ENCODE data around the gene ZNF529.

Gene ZNF529

GRCh38 chr19:36547001-36547732 is 25.9 kb downstream of the ZNF529 start:
- H3K4me3 ChIP-seq (ENCODE audit: low read length): no peak overlapping the region

GRCh38 chr19:36528921-36529518 is 44.1 kb downstream of the ZNF529 start:
- Histone ChIP-seq H3K9ac (ENCODE audit: low read length) (peak overlapping the region; percentile 92), H3K36me3 (replicated peaks; ENCODE audit: low read depth, low read length) (peaks cover 57% of the 10 kb centered on the region), H3K27ac (ENCODE audit: low read length) (peak overlapping the region; percentile 83), H3K27me3 (ENCODE audit: low read depth, low read length) (no peaks in the 10 kb centered on the region), H3K4me1 (ENCODE audit: low read length) (peaks cover 16% of the 10 kb centered on the region), H3K4me2 (ENCODE audit: low read length) (peak overlapping the region; percentile 88), H4K20me1 (ENCODE audit: insufficient read depth, low read length) (no peaks in the 10 kb centered on the region), H3K4me3 (ENCODE audit: low read length) (peak overlapping the region; percentile 81), H2AFZ (ENCODE audit: low read depth, low read length) (peak overlapping the region; percentile 99), H3K9me3 (ENCODE audit: insufficient read depth, low read length) (peaks cover 38% of the 10 kb centered on the region), H3K79me2 (ENCODE audit: low read length) (peaks cover 50% of the 10 kb centered on the region)
- no peak for TF ChIP-seq CTCF (IDR thresholded peaks at IDR 0.05; ENCODE audit: low read depth, low read length)

More at GRCh38 chr19:36547001-36547732, 25.9 kb downstream of the ZNF529 start:
- Histone ChIP-seq H3K9ac (ENCODE audit: low read length) (no peak overlapping the region), H3K9me3 (ENCODE audit: insufficient read depth, low read length) (peaks cover 92% of the 10 kb centered on the region), H2AFZ (ENCODE audit: low read depth, low read length) (no peak overlapping the region), H3K79me2 (ENCODE audit: low read length) (no peaks in the 10 kb centered on the region), H3K4me1 (ENCODE audit: low read length) (no peaks in the 10 kb centered on the region), H3K27me3 (ENCODE audit: low read depth, low read length) (no peaks in the 10 kb centered on the region), H3K27ac (ENCODE audit: low read length) (no peak overlapping the region), H3K36me3 (replicated peaks; ENCODE audit: low read depth, low read length) (peaks cover 98% of the 10 kb centered on the region), H3K4me2 (ENCODE audit: low read length) (no peak overlapping the region), H4K20me1 (ENCODE audit: insufficient read depth, low read length) (no peaks in the 10 kb centered on the region)
- TF ChIP-seq EZH2phosphoT487 (IDR thresholded peaks at IDR 0.05; ENCODE audit: low read depth) (no peak), CTCF (IDR thresholded peaks at IDR 0.05; ENCODE audit: low read depth, low read length) (no peak)

GRCh38 chr19:36528194-36528920 is 44.7 kb downstream of the ZNF529 start, which contains the start of gene ZNF260:
Gene ZNF260, minus strand, starts transcription at chr19:36528271. Its CDS starts 13,033 bp downstream, at chr19:36515238.
- Histone ChIP-seq H3K4me2 (ENCODE audit: low read length) (peak within 1 kb of the TSS; percentile 88), H3K27ac (ENCODE audit: low read length) (peak within 1 kb of the TSS; percentile 83), H3K36me3 (replicated peaks; ENCODE audit: low read depth, low read length) (peaks cover 56% of the 10 kb centered on the region), H4K20me1 (ENCODE audit: insufficient read depth, low read length) (no peaks in the 10 kb centered on the region), H3K27me3 (ENCODE audit: low read depth, low read length) (no peaks in the 10 kb centered on the region), H3K4me1 (ENCODE audit: low read length) (peaks cover 16% of the 10 kb centered on the region), H2AFZ (ENCODE audit: low read depth, low read length) (peak within 1 kb of the TSS; percentile 99), H3K9me3 (ENCODE audit: insufficient read depth, low read length) (peaks cover 33% of the 10 kb centered on the region), H3K4me3 (ENCODE audit: low read length) (peak within 1 kb of the TSS; percentile 81), H3K79me2 (ENCODE audit: low read length) (peaks cover 52% of the 10 kb centered on the region), H3K9ac (ENCODE audit: low read length) (peak within 1 kb of the TSS; percentile 92)
- TF ChIP-seq CTCF (IDR thresholded peaks at IDR 0.05; ENCODE audit: low read depth, low read length) (no peak), EZH2phosphoT487 (IDR thresholded peaks at IDR 0.05; ENCODE audit: low read depth) (no peak)

GRCh38 chr19:36527873-36528193 is 45.3 kb downstream of the ZNF529 start:
- H3K9me3 ChIP-seq (ENCODE audit: insufficient read depth, low read length): peaks cover 35% of the 10 kb centered on the region
- peak overlapping the region; percentile 83 for H3K27ac ChIP-seq (ENCODE audit: low read length)
- TF ChIP-seq EZH2phosphoT487 (IDR thresholded peaks at IDR 0.05; ENCODE audit: low read depth) (no peak), CTCF (IDR thresholded peaks at IDR 0.05; ENCODE audit: low read depth, low read length) (no peak)
- H4K20me1 ChIP-seq (ENCODE audit: insufficient read depth, low read length): no peaks in the 10 kb centered on the region
- H3K9ac ChIP-seq (ENCODE audit: low read length): peak overlapping the region; percentile 92
- H2AFZ ChIP-seq (ENCODE audit: low read depth, low read length): peak overlapping the region; percentile 99
- peaks cover 58% of the 10 kb centered on the region for H3K36me3 ChIP-seq (replicated peaks; ENCODE audit: low read depth, low read length)
- peak overlapping the region; percentile 81 for H3K4me3 ChIP-seq (ENCODE audit: low read length)
- H3K4me2 ChIP-seq (ENCODE audit: low read length): peak overlapping the region; percentile 88
- peaks cover 57% of the 10 kb centered on the region for H3K79me2 ChIP-seq (ENCODE audit: low read length)
- H3K27me3 ChIP-seq (ENCODE audit: low read depth, low read length): no peaks in the 10 kb centered on the region
- peaks cover 16% of the 10 kb centered on the region for H3K4me1 ChIP-seq (ENCODE audit: low read length)
